ENCODE data around the gene TDRD3. TPM values are rescaled to one million over a fixed set of nuclear protein-coding genes. Genes with fewer than 3 reads are reported as not detected.
"Not testable (repeated sequence)": the region's sequence is repeated elsewhere in the genome, so short reads cannot be mapped to it uniquely, and the experiment has no call there.

TDRD3 gene
- total RNA-seq, result 11.3 TPM

GRCh38 chr13:60396783-60397703, at the start of gene TDRD3:
TDRD3 (plus strand) TSS chr13:60397220; CDS start chr13:60397365, 145 bp downstream.
- ATAC-seq, result peak; percentile 78

GRCh38 chr13:60347690-60348089, 49.3 kb upstream of the TDRD3 start:
- ATAC-seq, result no peak
- no peak for DNase-seq (ENCODE audit: low spot score)

More at GRCh38 chr13:60396783-60397703, at the start of gene TDRD3:
- peak; percentile 88 for DNase-seq (ENCODE audit: low spot score)

- DNase-seq (ENCODE audit: low spot score) (no peak), ATAC-seq (no peak)
Observed at GRCh38 chr13:60348097-60348496, 48.9 kb upstream of the TDRD3 start.

GRCh38 chr13:60351326-60351725, 45.7 kb upstream of the TDRD3 start:
- DNase-seq (ENCODE audit: low spot score), result no peak
- no peak for ATAC-seq

GRCh38 chr13:60351855-60352615, 45.0 kb upstream of the TDRD3 start:
- ATAC-seq, result no peak

GRCh38 chr13:60352644-60353043, 44.4 kb upstream of the TDRD3 start:
- DNase-seq (ENCODE audit: low spot score), result no peak
- ATAC-seq, result no peak

More at GRCh38 chr13:60351855-60352615, 45.0 kb upstream of the TDRD3 start:
- DNase-seq (ENCODE audit: low spot score), result no peak

- DNase-seq (ENCODE audit: low spot score) (no peak), ATAC-seq (no peak)
Observed at GRCh38 chr13:60355056-60355455, 42.0 kb upstream of the TDRD3 start.

GRCh38 chr13:60356970-60357369, 40.0 kb upstream of the TDRD3 start:
- no peak for ATAC-seq

GRCh38 chr13:60358453-60358852, 38.6 kb upstream of the TDRD3 start:
- ATAC-seq, result no peak
- no peak for DNase-seq (ENCODE audit: low spot score)

More at GRCh38 chr13:60356970-60357369, 40.0 kb upstream of the TDRD3 start:
- no peak for DNase-seq (ENCODE audit: low spot score)

- DNase-seq (ENCODE audit: low spot score) (no peak), ATAC-seq (no peak)
Observed at GRCh38 chr13:60363288-60363687, 33.7 kb upstream of the TDRD3 start.

- DNase-seq (ENCODE audit: low spot score) (no peak), ATAC-seq (no peak)
Observed at GRCh38 chr13:60369242-60369641, 27.8 kb upstream of the TDRD3 start.

- no peak for ATAC-seq
- no peak for DNase-seq (ENCODE audit: low spot score)
Observed at GRCh38 chr13:60370343-60370742, 26.7 kb upstream of the TDRD3 start.

- DNase-seq (ENCODE audit: low spot score) (no peak), ATAC-seq (no peak)
Observed at GRCh38 chr13:60372141-60372540, 24.9 kb upstream of the TDRD3 start.

GRCh38 chr13:60379282-60379681, 17.7 kb upstream of the TDRD3 start:
- ATAC-seq; DNase-seq (ENCODE audit: low spot score): not testable (repeated sequence)

- DNase-seq (ENCODE audit: low spot score) (no peak), ATAC-seq (no peak)
Observed at GRCh38 chr13:60379837-60380565, 17.0 kb upstream of the TDRD3 start.

- ATAC-seq (no peak), DNase-seq (ENCODE audit: low spot score) (no peak)
Observed at GRCh38 chr13:60384911-60385310, 12.1 kb upstream of the TDRD3 start.

- ATAC-seq, result no peak
- DNase-seq (ENCODE audit: low spot score), result no peak
Observed at GRCh38 chr13:60386250-60386649, 10.8 kb upstream of the TDRD3 start.

GRCh38 chr13:60392131-60392530, 4.9 kb upstream of the TDRD3 start:
- ATAC-seq (no peak), DNase-seq (ENCODE audit: low spot score) (no peak)

- ATAC-seq (peak; percentile 86), DNase-seq (ENCODE audit: low spot score) (peak; percentile 96)
Observed at GRCh38 chr13:60395971-60396782, 843 bp upstream of the TDRD3 start.

- ATAC-seq (peak; percentile 40), DNase-seq (ENCODE audit: low spot score) (peak; percentile 73)
Observed at GRCh38 chr13:60397704-60398378, 821 bp downstream of the TDRD3 start.
